GM19395 (cell line): ENCODE data around the gene KCNG2.

Experiments used
- ATAC-seq: cut with Tn5 transposase; IDR thresholded peaks from one replicate; pipeline ENCODE4 v1.9.1; 2021; ENCODE audit warnings: mild to moderate bottlenecking, moderate library complexity; ENCODE audit not compliant: unreplicated experiment

The KCNG2 gene

DNA sequence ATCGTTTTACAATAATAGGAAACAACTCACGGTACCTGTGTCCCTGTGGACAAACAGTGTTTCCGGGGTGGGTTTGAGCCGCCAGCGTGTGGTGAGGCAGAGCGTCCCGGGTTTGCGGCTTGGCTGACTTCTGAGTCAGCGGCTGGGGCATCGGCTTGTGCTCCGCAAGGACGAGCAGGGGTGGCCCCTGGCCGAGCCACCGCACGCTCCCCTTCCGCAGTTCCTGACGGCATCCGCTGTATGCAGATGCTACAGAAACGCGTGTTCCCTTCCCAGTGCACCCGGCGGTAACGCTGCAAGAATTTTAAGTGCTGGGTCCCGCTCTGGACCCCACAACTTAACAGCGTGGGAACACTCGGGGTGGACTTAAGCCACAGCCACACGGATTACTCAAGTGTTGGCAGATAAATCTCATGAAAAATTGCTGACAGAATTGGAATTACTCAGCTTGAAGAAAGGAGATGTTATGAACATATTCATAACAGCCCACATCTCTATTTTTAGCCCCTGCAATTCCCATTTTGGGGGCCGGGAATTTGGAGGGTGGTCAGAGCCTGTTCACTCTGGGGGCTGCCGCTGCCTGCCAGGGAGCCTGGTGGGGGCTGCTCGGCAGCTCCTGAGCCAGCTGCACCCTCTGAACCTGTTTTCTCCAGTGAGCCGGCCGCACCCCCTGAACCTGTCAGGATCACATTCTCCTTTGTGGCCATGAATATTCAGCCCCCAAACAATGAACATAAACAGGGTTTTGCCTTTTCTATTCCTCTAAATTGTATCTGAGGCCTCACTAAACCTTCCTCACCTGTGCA, 12.6 kb upstream of the KCNG2 start:
- no peak for ATAC-seq

DNA sequence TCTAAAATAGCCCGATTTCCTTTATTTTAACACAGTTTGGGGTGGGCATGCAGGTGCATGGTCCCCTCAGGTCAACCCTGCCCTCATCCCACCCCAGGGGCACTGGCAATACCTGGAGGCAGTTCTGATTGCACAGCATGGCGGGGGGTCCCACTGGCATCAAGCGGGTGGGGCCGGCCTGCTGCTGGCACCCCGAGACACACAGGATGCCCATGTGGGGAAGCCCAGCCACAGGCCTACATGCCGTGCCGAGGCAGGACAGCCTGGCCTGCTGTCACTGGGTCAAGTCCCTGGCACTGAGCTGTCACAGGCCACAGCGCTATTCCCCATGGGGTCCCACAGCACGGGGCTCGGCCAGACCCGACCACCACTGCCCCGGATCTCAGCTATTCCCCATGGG, 11.9 kb upstream of the KCNG2 start:
- ATAC-seq: no peak

DNA sequence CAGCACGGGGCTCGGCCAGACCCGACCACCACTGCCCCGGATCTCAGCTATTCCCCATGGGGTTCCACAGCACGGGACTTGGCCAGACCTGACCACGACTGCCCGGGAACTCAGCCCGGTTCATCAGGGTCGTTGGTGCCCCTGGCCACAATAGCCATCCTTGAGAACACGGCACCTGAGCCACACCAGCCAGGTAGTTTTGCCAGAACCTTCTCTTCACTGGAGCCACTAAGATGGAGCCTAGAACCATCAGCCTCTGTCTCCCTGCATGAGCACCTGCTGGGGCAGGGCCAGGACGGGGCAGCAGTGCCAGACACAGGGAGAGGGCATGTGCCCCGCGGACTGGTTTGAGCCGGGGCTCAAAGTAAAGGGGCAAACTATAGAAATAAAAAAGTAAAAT, 11.4 kb upstream of the KCNG2 start:
- ATAC-seq: no peak

DNA sequence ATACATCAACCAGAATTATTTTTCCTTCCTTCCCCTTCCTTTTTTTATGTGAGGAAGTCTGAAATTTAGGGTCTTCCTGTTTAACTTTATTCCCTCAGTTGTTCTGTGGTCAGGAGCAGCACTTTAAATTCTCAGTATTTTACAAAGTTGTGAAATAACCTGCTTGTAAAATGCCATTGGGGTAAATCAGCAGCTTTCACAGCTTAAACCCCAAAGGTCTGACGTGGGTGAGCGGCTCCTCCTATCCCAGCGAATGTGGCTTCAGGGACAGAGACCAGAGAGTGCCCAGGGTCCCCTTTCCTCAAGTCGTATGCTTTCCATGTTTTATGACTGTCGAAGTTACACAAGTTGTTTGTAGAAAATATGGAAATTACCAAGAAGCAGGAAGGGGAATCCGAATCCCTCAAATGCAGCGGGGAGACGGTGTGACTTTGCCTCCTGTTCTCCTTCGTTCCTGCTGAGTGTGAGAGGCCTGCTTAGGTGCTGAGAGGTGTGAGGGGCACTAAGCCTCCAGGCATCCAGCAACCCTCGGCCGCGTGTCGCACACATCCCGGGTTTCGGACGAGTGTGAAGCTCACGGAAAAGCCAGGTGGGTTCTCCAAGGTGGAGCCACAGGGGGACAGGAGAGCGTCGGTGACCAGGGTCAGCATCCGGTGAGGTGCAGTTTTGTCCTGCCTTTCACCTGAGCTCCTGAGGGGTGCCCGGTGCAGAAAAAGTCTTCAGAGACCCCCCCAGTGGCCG, 10.8 kb upstream of the KCNG2 start:
- ATAC-seq: no peak

DNA sequence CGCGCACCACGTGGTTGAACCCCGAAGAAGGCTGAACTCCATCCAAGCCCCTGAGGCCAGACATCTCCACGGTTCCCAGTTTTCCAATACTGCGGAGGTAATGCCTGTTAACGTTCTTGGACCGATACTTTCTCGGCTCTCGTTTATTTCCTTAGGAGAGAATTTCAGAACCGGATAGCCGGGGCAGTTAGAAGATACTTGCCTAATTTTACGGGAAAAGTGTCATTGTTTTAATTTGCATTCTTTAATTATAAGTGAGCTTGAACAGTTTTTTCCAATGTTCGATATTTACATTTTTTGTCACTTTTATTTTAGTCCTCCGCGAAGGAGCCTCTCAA, 10.2 kb upstream of the KCNG2 start:
- no peak for ATAC-seq

DNA sequence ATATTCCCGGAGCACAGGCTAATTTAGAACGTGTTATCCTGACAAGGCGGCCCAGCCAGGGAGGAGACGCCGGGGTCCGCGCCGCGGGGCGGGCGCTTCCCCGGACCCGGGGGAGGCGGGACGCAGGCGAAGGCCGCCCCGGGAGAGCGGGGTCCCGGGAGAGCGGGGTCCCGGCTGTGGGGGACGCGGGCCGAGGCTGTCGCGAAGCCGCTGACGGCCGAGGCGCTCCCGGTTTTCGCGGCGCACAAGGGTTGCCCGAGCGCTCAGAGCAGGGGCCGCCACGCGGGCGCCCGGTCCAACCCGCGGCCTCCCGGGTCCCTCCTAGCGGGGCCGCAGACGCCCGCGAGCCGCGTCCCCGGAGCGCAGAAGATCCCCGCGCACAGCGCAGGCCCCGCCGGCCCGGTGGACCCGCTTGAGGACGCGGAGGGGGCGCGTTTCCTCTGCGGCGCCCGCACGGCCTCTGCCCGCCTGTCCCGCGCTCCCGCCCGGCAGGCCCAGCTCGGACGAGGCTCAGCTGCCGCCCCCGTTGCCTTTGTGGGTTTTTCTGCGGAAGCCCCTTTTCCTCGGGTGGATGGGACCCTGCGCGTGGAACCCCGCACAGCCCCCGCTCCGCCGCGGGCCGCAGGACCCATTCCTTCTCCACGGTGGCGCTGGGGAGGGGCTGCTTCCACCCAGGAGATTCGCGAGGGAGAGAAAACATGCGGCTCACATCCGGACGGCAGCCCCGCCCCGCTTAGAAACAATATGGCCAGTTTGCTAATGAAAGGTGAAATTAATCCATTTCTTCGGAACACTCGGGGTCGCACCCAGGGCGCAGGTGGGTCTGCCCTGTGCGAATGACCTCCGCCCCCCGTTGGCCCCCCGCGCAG, 9.6 kb upstream of the KCNG2 start:
- ATAC-seq: no peak

DNA sequence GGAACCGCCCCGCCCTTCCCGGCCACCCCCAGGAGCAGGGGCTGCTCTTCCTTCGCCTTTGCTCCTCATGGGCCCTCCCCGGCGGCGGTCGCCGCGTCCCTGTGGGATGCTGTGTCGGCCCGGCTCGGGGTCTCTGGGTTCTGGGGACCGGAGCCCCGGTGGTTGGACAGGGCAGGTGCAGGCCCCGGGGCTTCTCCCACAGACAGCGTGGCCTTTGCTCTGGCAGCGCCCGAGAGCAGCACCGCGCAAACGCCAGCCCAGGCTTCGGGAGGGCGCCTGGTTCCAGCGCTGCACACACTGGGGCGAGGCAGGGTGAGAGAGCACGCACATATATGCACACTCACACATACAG, 9.0 kb upstream of the KCNG2 start:
- no peak for ATAC-seq

DNA sequence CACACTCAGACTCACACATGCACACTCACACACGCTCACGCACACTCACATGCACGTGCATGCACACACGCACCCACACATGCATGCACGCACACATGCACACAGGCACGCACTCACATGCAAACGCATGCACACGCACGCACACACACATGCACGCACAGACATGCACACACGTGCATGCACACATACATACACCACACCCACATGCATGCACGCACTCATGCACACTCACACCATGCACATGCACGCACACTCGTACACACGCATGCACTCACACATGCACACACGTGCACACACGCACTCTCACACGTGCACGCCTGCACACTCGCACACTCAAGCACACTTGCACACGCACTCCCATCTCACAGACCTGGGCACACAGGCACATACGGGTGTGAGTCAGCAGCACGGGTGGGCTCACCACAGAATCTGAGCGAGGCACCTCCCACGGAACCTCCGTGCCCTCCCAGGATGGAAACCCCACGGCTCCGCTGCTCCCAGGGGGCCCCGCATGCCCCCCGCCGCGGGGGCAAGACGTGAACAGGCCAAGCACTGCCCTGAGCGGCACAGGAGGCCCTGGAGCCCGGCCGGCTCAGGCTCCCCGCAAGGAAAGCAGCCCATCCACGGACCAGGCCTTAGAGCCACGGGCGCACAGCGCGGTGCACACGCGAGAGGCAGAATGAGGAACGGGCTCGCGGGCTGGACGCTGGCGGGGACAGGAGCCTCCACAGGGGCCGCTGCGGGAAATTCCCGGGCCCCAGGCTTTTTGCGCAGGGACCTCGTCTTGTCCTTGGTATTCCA, 8.4 kb upstream of the KCNG2 start:
- ATAC-seq: no peak

DNA sequence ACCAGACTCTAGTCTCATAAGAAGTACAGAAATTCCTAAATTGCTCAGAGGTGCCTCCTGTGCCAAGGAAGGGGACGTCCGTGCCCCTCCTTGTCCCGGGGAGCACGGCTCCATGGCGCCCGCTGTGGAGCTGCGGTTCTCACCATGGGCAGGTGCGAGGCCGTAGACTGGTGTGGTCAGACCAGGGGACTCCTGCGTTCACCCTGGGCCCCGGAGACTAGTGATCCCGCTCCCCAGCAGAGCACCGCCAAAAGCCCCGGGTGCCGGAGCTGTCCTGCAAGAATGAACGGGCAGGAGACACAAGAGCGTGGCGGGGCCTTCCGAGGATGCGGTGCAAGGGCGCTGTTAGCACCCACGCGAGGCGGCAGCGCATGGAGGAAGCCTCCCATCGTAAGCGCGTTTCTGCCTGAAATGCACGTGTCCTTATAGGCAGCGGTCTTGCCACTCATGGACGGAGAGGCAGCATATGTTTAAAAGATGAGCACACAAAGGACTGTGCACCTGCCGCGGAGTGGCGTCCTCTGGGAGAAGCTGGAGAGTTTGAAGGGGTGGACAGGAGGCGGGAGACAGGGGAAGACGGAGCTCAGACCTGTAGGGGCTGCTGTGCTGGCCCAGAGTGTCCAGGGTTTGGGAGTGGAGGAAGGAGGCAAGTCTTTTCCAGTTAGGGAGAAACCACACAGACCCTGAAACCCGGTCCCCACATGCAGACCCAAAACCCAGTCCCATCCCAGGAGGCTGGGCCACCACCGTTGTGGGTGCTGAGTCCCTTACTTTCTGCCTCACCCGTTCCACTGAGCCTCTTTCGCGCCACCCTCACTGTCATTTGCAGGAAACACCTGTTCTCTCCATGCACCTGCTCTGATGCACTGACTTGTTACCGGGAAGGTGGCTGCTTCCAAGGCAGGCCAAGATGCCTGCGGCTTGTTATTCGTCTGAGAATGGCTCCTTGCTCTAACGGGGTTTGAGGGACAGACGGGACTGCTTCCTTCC, 7.5 kb upstream of the KCNG2 start:
- no peak for ATAC-seq

DNA sequence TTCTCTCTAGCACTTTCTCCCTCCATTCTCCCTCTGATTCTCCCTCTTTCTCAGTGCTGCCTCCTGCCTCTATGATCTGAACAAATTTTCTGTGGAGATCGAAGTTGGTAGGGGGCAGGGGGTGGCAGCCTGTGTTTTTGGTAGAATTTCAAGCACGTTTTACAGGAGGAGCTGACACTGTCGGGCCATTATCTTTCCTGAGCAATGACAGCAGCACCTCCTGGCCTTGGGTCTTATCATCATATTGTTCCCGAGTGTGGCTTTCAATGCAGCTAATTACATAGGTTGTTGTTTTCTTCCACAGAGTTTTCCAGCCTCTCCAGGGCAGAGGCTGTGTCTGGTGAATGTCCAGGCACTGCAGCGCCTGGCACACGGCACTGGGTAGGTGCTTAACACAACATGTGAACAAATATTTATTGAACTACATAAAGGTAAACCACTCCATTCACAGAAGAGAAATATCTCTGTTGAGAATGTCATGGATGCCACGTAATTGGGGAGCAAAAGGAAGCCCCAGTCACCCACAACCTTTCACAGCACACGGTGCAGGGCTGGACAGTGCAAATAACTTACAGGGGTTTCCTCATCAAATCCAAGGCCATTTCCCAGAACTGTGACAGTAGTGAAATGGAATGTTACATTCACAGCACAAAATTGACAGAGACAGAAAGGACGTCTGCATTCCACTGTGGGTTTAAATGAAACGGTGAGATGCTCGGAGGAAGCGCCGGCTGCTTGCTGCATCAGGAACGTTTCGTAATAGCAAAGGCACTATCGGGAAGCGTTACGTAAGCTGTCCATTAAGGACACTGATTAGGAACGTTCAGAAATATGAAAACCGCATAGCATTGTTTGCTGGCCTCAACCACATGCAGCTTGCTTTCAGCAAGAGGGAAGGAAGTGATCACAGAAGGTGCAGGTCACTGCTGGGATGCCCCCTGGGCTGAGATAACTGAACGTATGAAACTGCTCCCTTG, 6.5 kb upstream of the KCNG2 start:
- ATAC-seq: no peak

DNA sequence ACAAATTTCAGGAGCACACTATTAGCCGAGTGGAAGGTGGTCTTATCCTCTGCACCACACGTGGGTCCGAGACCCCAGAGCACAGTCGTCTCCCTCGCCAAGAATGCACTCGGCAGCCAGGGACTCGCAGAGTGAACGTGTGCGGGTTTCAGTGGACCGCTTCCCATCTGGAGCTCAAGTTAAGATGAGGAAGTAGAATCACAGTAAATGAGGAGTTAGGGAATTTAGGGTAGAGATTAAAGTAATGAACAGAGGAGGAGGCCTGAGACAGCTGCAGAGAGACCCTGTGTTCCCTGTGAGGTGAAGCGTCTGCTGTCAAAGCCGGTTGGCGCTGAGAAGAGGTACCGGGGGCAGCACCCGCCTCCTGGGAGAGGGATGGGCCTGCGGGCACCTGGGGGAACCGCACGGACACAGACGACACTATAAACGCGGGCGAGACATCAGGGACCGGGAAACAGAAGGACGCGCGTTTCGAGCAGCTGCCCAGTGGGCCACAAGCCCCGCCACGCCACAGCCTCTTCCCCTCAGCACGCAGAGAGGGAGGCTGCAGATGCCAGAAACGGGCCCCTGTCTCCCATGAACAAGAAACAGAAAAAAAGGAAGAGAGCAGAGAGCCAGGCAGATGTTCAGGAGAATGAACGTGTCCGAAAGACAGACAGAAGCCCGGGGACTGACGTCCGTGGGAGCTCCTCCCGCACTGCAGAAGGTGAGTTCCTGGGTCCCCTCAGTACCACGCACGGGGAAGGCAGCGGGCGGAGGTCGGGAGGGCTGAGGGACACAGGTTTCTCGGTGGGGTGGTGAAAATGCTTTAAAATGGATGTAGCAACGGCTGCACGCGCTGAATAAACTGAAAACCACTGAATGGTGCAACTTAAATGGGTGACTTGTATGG, 5.4 kb upstream of the KCNG2 start:
- ATAC-seq: peak; percentile 9

DNA sequence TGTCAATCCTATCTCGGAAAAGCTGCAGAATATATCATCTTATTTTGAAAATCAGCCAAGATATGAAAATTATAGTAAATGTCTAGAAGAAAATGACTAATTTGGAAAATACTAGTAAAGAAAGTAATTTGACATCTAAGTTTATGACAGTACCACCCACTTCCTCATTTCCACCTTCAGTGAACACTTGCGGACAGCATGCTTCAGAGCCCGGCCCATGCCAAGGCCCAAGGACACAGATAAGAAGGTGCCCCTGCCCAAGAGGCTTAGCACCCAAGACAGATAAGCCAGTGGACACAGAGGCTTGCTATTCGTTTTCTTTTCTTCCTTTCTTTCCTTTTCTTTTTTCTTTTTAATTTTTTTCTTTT, 4.8 kb upstream of the KCNG2 start:
- peak; percentile 63 for ATAC-seq

DNA sequence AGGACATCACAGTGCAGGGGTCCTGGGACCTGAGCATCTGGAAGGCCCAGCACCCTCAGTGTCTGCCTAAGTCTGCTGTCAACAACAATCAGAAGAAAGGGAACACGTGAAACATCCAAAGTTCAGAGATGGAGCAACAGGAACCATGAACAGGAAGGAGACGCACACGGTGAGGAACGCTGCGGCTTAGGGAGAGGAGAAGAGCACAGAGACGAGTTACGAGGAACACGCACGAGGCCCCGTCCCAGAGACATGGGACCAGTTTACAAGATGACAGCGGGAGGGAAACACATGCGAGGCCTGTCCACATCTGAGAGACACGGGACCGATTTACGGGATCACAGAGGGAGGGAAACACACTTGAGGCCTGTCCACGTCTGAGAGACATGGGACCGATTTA, 2.9 kb upstream of the KCNG2 start:
- ATAC-seq: no peak

DNA sequence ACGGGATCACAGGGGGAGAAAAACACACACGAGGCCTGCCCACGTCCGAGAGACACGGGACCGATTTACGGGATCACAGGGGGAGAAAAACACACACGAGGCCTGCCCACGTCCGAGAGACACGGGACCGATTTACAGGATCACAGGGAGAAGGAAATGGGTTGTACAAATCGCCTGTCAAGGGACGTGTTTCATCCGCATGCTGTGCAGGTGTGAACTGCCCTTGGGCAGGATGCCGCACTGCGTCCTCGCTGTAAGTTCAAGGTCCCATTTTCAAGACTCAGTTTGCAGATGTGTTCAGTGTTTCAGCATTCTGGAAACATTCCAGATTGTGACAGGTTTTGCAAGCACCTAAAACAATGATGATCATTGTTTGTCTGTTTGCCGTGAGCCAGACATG, 2.3 kb upstream of the KCNG2 start:
- ATAC-seq: no peak

DNA sequence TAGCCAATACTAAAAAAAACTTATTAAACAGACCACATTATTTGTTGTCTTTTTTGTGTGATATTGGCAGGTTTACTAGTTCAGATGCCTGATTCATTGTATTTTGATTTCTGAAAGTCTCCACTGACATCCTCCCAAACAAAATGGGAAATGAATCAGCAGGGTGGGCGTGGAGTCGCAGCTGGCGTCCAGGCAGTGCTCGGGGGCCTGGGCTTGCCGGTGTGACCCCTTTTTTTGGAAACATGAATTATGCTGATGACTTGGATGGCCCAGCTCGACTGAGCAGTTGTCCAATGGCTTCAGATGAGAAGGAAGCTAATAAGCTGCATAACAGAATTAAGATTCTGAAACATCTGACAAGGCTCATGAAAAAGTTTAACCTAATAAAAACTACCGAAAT, 1.7 kb upstream of the KCNG2 start:
- ATAC-seq: no peak

DNA sequence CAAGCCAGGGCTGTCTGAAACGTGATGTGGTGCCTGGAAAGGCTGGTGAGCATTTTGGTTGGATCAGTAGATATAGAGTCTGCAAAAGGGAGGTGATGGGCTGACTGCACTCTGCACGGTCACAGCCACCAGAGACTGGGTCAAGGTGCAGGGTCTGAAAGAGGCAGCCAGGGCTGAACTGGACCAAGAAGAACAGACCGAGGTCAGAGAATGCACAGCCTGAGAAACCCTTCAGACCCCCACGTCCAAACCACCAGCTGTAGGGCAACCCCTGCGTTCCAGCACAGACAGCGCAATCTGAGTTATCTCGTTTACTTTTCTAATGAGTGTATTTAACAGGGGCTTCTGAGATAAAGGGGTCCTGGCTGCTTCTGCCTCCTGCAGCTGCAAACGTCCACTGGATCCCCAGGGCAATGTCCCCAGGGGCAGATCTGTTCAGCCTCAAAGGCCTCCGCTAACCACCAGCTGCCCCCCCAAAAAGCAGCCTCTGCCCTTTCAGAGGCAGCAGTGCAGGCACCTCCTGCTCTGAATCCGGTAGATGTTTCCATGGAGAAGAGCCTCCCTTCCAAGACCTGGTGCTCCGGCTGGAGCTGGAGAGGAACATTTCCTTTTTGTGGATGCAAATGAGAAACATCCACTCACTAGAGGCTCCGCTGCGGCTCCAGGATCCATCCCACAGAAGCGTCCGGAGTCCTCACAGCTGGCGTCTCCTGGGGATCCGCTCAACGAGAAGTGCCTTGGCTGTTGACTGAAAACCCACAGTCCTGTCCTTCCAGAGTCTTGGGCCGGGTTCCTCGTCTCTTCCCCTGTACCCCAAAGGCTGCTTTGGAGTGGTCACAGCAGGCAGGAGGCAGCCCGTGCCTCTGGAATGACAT, 970 bp upstream of the KCNG2 start:
- ATAC-seq: no peak
